Posterior cingulate gyrus (tissue), 11 donors: ENCODE measurements around the gene AP4E1.
"Not testable (repeated sequence)": the region's sequence is repeated elsewhere in the genome, so short reads cannot be mapped to it uniquely, and the experiment has no call there.

Experiments used
- DNase-seq, 10 donors: peaks; one replicate each; pipeline versions ENCODE4 v3.0.0 to v3.0.0-alpha.2; 2020 to 2021; ENCODE audit warnings: mixed read lengths in 3 of 10
- intact Hi-C: fragments of 100-400 bp; cut with DNase I; formaldehyde crosslinking; loops from one replicate; pipeline ENCODE4 v1.15.1; 2023

Gene AP4E1

DNA sequence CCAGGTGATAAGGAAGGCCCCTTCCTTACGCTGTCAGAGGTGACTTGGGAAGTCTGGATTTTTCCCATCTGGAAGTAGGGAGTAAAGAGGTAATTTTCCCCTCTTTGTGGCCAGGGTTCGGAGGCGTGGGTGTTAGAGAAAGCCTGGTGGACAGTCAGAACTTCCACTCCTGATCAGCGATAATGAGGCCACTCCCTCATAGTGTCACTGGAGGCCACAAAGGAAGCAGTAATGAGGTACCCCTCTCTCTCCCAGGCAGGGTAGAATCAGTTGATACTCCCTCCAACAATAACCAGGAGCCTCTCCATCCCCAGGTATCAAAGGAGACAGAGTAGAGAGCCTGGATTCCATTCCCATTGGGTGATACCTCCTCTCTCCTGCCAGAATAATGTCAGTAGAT lies 30.0 kb downstream of the AP4E1 start:
- DNase-seq, result no peak

DNA sequence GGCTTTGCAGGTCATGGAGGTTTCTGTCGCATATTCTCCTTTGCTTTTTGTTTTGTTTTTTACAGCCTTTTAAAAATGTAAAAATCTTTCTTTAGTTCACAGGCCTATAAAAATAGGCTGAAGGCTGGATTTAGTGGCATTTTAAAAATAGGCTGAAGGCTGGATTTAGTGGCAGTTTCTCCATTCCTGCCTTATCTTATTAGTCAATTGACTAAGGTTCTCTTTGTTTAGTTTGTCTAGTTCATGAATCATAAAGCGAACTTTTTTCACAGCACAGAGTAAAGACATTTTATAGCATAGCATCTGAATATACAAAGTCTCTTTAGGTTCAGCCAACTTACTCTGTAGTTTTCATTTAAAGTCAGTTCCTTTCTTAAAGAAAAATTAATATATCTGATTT lies 31.4 kb downstream of the AP4E1 start:
- intact Hi-C loops, result no loop called here
- DNase-seq, result no peak

More for the DNA sequence above, 30.0 kb downstream of the AP4E1 start:
- intact Hi-C loops, result no loop called here

DNA sequence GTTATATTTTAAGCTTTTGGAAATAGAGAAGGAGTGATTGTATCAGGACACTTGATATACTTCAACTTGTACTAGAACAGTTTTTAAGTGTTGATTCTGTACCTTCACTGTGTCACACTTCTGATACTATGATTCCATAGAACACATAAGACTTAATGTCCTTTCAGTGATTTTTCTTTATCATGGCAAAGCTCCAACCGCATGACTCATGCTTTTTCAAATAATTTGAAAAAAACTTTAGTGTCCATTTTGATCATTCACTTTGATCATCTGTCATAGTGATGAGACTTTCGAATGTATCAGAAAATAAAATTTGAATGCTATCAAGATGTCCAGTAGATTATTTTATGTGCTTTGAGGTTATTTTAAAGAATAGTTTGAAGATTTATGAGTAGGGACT lies 32.0 kb downstream of the AP4E1 start:
- intact Hi-C loops, result no loop called here
- DNase-seq, result no peak

DNA sequence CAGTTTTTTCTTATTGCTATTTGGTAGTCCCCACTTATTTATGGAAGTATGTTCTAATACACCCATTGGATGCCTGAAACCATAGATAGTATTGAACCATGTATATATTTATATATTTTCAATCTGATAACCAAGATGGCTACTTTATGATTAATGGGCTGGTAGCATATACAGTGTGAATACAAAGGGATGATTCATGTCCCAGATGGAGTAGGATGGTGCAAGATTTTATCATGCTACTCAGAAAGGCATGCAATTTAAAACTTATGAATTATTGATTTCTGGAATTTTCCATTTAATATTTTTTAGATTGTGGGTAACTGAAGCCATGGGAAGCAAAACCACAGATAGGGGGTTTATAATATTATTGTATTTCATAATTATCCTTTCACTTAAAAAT lies 35.2 kb downstream of the AP4E1 start:
- no peak for DNase-seq
- intact Hi-C loops, result no loop called here

DNA sequence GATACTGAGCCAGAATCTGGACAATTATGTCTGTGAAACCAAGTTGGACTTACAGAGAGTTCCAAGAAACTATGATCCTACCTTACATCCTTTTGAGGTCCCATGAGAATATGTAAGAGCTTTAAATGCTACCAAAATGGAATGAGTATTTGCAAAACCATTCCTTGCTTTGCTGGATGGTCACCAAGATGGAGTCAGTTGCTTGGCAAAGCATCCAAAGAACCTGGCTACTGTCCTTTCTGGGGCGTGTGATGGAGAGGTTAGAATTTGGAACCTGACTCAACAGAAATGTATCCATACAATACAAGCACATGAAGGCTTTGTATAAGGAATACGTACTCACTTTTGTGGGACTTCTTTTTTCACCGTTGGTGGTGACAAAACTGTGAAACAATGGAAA lies 36.2 kb downstream of the AP4E1 start:
- intact Hi-C loops, result no loop called here
- DNase-seq, result no peak

DNA sequence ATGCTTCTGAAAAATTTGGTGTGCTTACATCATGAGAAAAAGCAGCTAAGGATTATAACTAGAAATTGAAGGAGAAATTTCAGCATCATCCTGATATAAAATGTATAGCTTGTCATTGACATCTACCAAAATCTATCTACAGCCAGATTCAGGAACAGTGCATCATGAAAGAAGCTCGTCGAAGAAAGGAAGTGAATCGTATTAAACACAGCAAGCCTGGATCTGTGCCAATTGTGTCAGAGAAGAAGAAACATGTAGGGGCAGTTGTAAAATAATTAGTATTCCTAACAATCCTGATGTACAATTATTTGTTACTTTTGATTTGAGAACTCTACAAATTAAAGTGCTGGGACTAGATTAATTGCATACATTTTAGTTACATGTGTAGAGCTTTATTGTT lies 37.2 kb downstream of the AP4E1 start:
- no peak for DNase-seq
- intact Hi-C loops, result no loop called here

DNA sequence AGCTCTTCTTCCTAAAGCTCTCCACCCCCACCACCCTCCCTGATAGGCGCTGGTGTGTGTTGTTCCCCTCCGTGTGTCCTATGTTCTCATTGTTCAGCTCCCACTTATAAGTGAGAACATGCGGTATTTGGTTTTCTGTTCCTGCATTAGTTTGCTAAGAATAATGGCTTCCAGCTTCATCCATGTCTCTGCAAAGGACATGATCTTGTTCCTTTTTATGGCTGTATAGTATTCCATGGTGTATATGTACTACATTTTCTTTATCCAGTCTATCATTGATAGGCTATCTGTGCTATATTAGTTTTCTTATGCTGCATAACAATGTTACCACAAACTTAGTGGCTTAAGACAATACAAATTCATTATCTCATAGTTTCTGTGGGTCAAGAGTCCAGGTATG lies 42.3 kb downstream of the AP4E1 start:
- DNase-seq, intact Hi-C loops: not testable (repeated sequence)

DNA sequence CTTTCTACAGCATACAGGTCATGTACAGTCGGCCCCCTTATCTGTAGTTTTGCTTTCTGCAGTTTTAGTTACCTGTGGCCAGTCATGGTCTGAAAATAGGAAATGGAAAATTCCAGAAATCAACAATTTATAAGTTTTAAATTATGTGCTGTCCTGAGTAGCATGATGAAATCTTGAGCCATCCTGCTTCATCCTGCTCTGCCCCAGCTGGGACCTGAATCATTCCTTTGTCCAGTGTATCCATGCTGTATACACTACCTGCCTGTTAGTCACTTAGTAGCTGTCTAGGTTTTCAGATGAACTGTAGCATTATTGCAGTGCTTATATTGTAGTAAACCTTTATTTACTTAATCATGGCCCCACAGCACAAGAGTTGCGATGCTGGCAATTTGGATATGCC lies 44.8 kb downstream of the AP4E1 start:
- intact Hi-C loops, result no loop called here
- DNase-seq, result no peak

DNA sequence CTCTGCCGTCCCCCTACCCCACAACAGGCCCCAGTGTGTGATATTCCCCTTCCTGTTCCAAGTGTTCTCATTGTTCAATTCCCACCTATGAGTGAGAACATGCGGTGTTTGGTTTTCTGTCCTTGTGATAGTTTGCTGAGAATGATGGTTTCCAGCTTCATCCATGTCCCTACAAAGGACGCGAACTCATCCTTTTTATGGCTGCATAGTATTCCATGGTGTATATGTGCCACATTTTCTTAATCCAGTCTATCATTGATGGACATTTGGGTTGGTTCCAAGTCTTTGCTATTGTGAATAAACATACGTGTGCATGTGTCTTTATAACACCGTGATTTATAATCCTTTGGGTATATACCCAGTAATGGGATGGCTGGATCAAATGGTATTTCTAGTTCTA lies 46.4 kb downstream of the AP4E1 start:
- DNase-seq, intact Hi-C loops: not testable (repeated sequence)

DNA sequence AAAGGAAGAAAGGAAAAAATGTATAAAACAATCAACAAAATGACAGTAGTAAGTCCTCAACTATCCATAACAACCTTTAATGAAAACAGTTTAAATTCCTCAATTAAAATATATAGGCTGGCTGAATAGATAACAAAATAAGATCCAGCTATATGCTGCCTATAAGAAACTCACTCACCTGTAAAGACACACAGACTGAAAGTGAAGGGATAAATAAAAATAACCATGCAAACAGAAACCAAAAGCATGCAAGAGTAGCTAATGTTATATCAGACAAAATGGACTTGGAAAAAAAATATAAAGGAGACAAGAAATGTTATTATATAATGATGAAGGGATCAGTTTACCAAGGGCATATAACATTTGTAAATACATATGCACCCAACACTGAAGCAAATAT lies 51.2 kb downstream of the AP4E1 start:
- no peak for DNase-seq
- intact Hi-C loops, result no loop called here

DNA sequence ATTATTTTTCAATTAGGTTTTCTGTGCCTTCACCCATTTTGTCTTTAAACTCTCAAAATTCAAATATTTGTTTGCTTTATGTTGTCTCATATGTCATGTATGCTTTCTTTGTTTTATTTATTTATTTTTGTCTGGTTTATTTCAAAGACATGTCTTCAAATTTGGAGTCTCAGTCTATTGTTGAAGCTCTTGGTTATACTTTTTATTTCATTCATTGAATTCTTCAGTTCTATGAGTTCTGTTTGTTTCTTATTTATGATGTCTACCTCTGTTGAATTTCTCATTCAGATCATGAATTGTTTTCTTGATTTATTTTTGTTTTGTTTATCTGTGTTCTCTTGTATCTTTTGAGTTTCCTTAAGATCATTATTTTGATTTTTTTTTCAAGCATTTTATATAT lies 55.6 kb downstream of the AP4E1 start:
- intact Hi-C loops, result no loop called here
- DNase-seq, result no peak

DNA sequence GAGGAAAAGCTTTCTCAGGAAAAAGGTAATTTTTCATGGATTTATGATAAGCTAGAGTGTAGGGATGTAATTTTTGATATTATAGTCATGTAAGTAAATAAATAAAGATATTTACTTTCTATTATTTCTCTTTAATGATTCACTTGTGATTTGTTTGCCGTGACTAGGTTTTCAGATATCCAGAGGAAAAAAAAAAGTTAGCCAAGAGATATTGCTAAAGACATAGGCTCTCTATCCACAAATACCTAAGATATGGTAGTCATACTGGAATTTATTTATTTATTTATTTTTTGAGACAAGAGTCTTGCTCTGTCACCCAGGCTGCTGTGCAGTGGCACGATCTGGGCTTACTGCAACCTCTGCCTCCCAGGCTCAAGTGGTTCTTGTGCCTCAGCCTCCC lies 59.9 kb downstream of the AP4E1 start:
- DNase-seq, result no peak
- intact Hi-C loops, result no loop called here

DNA sequence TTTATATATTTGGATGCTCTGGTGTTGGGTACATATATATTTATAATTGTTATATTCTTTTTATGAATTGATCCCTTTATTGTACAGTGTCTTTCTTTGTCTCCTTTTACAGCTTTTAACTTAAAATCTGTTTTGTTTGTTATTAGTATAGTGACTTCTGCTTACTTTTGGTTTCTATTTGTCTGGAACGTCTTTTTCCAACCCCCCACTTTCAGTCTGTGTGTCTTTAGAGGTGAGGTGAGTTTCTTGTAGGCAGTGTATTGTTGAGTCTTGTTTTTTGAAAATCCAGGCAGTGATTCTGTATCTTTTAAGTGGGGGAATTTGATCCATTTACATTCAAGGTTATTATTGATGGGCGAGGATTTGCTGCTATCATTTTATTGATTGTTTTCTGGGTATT lies 62.0 kb downstream of the AP4E1 start:
- intact Hi-C loops, result no loop called here
- DNase-seq, result no peak

DNA sequence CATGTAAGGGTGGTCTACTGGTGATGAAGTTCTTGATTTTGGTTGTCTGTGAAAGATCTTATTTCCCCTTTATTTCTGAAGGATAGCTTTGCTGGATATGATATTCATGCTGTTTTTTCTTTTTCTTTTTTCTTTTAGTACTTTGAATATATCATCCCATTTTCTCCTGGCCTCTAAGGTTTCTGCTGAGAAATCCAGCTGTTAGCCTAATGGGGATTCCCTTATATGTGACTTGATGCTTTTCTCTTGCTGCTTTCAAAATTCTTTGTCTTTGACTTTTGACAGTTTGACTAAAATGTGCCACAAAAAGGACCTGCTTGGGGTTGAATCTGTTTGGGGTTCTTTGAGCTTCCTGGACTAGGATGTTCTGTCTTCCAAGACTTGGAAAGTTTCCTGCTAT lies 62.6 kb downstream of the AP4E1 start:
- intact Hi-C loops, result no loop called here
- no peak for DNase-seq

DNA sequence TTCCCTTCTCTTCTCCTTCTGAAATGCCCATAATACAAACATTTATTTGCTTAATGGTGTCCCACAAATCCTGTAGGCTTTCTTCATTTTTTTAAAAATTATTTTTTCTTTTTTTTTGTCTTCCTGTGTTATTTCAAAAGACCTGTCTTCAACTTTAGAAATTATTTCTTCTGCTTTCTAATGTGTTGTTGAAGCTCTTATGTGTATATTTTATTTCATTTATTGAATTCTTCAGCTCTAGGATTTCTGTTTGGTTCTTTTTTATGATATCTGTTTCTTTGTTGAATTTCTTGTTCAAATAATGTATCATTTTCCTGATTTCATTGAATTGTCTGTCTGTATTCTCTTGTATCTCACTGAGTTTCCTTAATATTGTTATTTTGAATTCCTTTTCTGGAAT lies 63.1 kb downstream of the AP4E1 start:
- intact Hi-C loops, result no loop called here
- DNase-seq, result no peak

DNA sequence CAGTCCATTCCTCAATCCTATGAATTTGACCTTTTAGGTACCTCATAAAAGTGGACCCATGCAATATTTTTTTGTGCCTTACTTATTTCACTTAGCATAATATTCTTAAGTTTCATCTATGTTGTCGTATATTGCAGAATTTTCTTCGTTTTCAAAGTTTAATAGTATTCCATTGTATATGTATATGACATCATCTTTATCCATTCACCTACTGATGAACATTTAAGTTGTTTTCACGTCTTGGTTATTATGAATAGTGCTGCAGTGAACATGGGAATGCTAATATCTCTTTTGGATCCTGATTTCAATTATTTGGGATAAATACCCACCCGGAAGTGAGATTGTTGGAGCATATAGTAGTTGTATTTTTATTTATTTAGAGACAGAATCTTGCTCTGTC lies 65.1 kb downstream of the AP4E1 start:
- no peak for DNase-seq
- intact Hi-C loops, result no loop called here

DNA sequence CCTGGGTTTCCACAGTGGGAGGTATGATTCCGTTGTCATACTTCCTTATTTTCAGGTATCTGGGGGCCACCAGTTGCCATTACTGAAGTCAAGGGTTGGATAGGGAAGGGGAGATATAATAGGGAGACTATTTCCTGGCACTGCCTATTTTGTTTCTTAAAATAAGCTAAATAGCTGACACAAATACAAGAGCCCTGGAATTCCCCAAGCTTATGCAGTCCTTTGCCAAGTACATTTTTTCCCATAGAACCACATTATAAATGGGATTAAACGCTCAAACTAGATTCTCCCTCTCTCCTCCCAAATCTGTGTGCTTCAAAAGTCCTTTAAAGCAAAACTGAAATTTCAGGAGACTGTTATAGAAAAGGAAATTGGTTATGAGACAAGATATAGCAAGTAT lies 68.7 kb downstream of the AP4E1 start:
- intact Hi-C loops, result no loop called here
- DNase-seq, result no peak

DNA sequence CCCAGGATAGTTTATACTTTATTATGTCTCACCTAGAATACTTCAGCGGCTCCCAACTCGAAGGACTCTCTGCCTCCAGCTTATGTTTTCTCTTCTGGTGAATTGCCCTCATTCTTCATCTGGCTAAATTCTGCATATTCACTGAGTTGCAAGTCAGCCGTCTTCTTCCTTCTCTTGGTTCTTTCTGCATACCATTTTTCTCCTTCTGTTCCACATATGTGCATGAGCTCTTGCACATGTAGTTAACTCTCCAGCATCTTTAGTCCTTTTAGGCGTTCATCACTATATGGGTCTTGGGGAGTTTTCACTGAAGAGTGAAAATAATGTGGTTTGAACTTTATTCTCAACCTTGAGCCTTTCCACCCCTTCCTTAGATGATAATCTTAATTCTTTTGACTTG lies 70.1 kb downstream of the AP4E1 start:
- intact Hi-C loops, result no loop called here
- DNase-seq, result no peak

DNA sequence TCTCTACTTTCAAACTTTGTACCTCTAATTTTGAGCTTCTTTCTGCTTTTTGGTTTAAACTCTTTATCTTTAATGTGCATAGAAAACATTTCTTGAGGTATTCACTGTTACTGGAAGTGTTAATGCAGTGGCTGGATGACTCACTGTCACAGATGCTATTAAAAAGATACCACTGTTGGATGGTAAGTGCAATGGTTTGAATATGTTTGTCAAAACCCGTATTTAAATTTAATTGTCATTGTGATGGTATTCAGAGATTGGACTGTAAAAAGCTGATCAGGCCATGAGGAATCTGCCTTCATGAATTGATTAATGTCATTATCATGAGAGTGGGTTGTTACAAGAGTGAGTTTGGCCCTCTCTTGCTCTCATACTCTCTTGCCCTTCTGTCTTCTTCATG lies 70.6 kb downstream of the AP4E1 start:
- intact Hi-C loops, result no loop called here
- DNase-seq, result no peak

DNA sequence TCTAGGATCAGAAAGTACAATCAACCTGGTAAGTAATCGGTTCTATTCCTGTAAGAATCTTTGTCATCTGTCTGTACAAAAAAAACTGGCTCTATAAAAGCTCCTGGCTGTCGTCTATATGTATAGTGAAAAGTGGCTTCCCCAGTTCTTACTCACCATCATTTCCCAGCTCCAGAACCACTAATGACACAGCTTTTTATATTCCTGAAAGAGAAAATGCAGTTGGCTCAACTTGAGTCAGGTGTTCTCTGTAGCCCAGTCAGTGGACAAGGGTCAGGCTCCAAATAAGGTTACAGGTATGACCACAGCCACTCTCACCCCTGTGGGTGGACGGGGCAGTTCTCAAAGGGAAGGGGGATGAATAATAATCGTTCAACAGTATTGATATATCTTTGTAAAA lies 85.1 kb downstream of the AP4E1 start:
- DNase-seq, result no peak
- intact Hi-C loops, result no loop called here

DNA sequence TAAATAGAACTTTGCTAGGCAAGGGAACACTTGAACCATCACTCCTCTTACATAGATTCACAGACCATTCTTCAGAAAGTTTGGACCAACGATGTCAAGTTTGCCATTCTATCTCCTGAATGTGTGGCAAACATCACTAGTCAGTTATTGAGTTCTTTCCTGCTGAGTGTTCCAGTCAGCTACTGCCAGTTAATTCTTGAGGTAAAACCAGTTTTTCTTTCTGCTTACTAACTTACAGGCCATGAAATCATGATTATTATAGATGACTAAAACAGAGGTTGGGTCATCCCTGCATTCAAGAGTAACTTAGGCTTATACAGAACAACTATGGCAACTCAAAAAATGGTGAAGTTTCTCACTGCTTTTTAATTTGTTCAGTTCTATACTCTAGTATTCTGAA lies 88.2 kb downstream of the AP4E1 start:
- intact Hi-C loops, result no loop called here
- DNase-seq, result no peak

DNA sequence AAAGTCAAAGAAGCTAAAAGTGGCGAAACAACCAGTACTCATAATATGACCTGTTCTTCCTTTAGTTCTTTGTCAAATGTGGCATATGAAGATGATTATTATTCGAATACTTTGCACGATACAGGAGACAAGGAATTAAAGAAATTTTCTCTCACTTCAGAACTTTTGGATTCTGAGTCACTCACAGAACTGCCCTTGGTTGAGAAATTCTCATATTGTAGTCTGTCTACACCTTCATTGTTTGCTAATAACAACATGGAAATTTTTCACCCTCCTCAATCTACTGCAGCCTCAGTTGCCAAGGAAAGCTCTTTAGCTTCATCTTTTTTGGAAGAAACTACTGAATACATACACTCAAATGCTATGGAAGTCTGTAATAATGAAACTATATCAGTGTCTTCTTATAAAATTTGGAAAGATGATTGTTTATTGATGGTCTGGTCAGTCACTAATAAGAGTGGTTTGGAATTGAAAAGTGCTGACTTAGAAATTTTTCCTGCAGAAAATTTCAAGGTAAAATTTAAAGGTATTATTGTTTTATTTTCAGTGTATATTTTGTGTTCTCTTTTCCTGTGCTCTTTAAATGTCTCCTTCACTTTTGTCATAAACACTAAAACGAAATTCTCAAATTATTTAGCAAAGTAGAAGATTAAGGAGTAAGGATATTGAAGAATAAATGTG lies 89.0 kb downstream of the AP4E1 start:
- no peak for DNase-seq
- intact Hi-C loops, result no loop called here

DNA sequence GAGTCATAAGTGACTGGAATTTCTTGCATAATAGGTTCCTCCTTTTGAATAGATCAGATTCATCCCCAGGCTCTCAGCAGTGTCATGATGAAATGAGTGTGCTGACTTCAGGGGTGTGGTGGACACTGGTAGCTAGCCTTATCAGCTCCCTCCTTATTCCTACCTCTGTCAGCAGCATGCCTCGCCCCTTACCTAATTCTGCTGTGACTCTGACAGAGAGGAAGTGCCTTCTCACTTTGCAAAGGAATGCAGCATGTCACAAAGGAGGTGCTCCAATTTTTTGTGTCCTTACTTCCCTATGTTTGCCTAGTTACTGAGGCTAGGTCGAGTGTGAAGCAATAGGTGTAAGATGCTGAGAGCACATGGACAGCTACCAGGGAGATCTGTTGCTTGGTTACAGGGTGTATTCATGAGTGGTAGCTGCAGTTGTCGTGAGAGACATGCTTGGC lies 95.6 kb downstream of the AP4E1 start:
- no peak for DNase-seq
- intact Hi-C loops, result no loop called here
